CD14-positive monocyte (primary cell): Measurements from ENCODE around the gene ING1. TPM values are rescaled to one million over a fixed set of nuclear protein-coding genes. Genes with fewer than 3 reads are reported as not detected.
A peak's percentile ranks its signal among the peaks of the same experiment; 100 is the strongest.

Source experiments
- DNase-seq, 3 donors: peaks; one replicate each; pipeline ENCODE4 v3.0.0-alpha.2; 2011 to 2022
- H2AFZ ChIP-seq: 2 replicates; pipeline ENCODE4 v1.6.0; 2012; ENCODE audit warnings: mild to moderate bottlenecking, low read depth, low read length, inconsistent platforms; ENCODE audit not compliant: insufficient read depth, poor library complexity, severe bottlenecking
- H3K27ac ChIP-seq, 2 donors: 1 replicate in 1 of 2; 2 replicates in 1 of 2; pipeline ENCODE4 v1.5.1; 2012 to 2013; ENCODE audit warnings: low read length in 2 of 2, control low read depth in 1 of 2, inconsistent platforms in 1 of 2, low read depth in 1 of 2, mild to moderate bottlenecking in 1 of 2
- H3K27me3 ChIP-seq, 2 donors: one replicate each; pipeline versions ENCODE4 v1.6.0 to v1.6.1; 2011 to 2013; ENCODE audit warnings: low read length in 2 of 2; ENCODE audit not compliant: control insufficient read depth in 2 of 2, insufficient read depth in 2 of 2
- H3K36me3 ChIP-seq, 2 donors: replicated peaks in 1 of 2; 1 replicate in 1 of 2; 2 replicates in 1 of 2; pipeline versions ENCODE4 v1.5.1 to v1.6.1; 2012 to 2013; ENCODE audit warnings: low read length in 2 of 2, control low read depth in 1 of 2, inconsistent platforms in 1 of 2, mild to moderate bottlenecking in 1 of 2; ENCODE audit not compliant: insufficient read depth in 2 of 2, control insufficient read depth in 1 of 2
- H3K4me1 ChIP-seq, 2 donors: 1 replicate in 1 of 2; 2 replicates in 1 of 2; pipeline versions ENCODE4 v1.5.1 to v1.6.1; 2012 to 2013; ENCODE audit warnings: low read length in 2 of 2, control low read depth in 1 of 2, inconsistent platforms in 1 of 2, mild to moderate bottlenecking in 1 of 2, moderate library complexity in 1 of 2; ENCODE audit not compliant: insufficient read depth in 2 of 2, control insufficient read depth in 1 of 2
- H3K4me2 ChIP-seq: replicated peaks from 2 replicates; pipeline ENCODE3; 2012; ENCODE audit warnings: low read length, moderate library complexity, mild to moderate bottlenecking; ENCODE audit not compliant: poor library complexity, severe bottlenecking; ENCODE audit errors: extremely low read depth
- H3K4me3 ChIP-seq, 3 experiments: fragments of 200-600 bp in 1 of 3; sonication (generic) in 1 of 3; replicated peaks in 1 of 3; 1 replicate in 2 of 3; 2 replicates in 1 of 3; pipeline ENCODE4 v1.5.1; 2011 to 2013; ENCODE audit warnings: low read length in 3 of 3, mild to moderate bottlenecking in 3 of 3, control low read depth in 2 of 3, low read depth in 2 of 3, inconsistent platforms in 1 of 3, moderate library complexity in 1 of 3
- H3K79me2 ChIP-seq: 2 replicates; pipeline ENCODE4 v1.6.0; 2012; ENCODE audit warnings: mild to moderate bottlenecking, control low read depth, inconsistent platforms, low read length, moderate library complexity; ENCODE audit not compliant: insufficient read depth
- H3K9ac ChIP-seq: 2 replicates; pipeline ENCODE4 v1.6.0; 2017; ENCODE audit warnings: low read length, mild to moderate bottlenecking; ENCODE audit not compliant: insufficient read depth, poor library complexity, severe bottlenecking
- H3K9me3 ChIP-seq, 2 donors: replicated peaks in 1 of 2; 1 replicate in 1 of 2; 2 replicates in 1 of 2; pipeline versions ENCODE4 v1.5.1 to v1.6.1; 2012 to 2013; ENCODE audit warnings: low read length in 2 of 2, control low read depth in 1 of 2; ENCODE audit not compliant: control insufficient read depth in 1 of 2, insufficient read depth in 1 of 2
- H4K20me1 ChIP-seq: 2 replicates; pipeline ENCODE4 v1.6.0; 2012; ENCODE audit warnings: mild to moderate bottlenecking, low read length, control low read depth, moderate library complexity; ENCODE audit not compliant: insufficient read depth
- H3K27ac Mint-ChIP-seq, 7 donors: one replicate each; pipeline ENCODE4 v1.8.0; 2020; ENCODE audit warnings: mild to moderate bottlenecking in 7 of 7, mixed read lengths in 7 of 7, moderate library complexity in 6 of 7, inconsistent platforms in 2 of 7
- H3K27me3 Mint-ChIP-seq, 3 donors: one replicate each; pipeline ENCODE4 v1.8.0; 2021 to 2022; ENCODE audit warnings: low read depth in 3 of 3, mild to moderate bottlenecking in 3 of 3, mixed read lengths in 3 of 3, moderate library complexity in 3 of 3, inconsistent platforms in 1 of 3
- H3K36me3 Mint-ChIP-seq, 2 donors: one replicate each; pipeline ENCODE4 v1.8.0; 2020; ENCODE audit warnings: mixed read lengths in 2 of 2, inconsistent platforms in 1 of 2, mild to moderate bottlenecking in 1 of 2
- H3K4me1 Mint-ChIP-seq: one replicate; pipeline ENCODE4 v1.8.0; 2020; ENCODE audit warnings: mild to moderate bottlenecking, mixed read lengths
- H3K4me3 Mint-ChIP-seq, 2 donors: one replicate each; pipeline ENCODE4 v1.8.0; 2020; ENCODE audit warnings: mild to moderate bottlenecking in 2 of 2, mixed read lengths in 2 of 2, moderate library complexity in 1 of 2
- H3K9me3 Mint-ChIP-seq, 7 donors: one replicate each; pipeline ENCODE4 v1.8.0; 2020 to 2022; ENCODE audit warnings: mixed read lengths in 7 of 7, mild to moderate bottlenecking in 6 of 7, moderate library complexity in 6 of 7, inconsistent platforms in 2 of 7
- CTCF ChIP-seq: fragments of 200-600 bp; IDR thresholded peaks from one replicate; pipeline ENCODE4 v1.8.0; 2022; ENCODE audit warnings: antibody characterized with exemption, mild to moderate bottlenecking
- WGBS: methylation state at CpG from one replicate; pipeline ENCODE4 v1.1.5; 2013; ENCODE audit warnings: missing lambda C conversion rate; ENCODE audit not compliant: insufficient coverage; 5-methylcytosine and 5-hydroxymethylcytosine counted together
- intact Hi-C, 2 donors: fragments of 100-400 bp; cut with micrococcal nuclease; formaldehyde crosslinking; loops; one replicate each; pipeline versions ENCODE4 v1.15.0 to v1.15.1; 2023
- polyA plus RNA-seq, 3 donors: library from polyadenylated mRNA; depleted of rRNA in 1 of 3; unstranded in 2 of 3; stranded (reverse) in 1 of 3; fragments of 300-500 nt in 2 of 3; fragments of >200 nt in 1 of 3; fragmentation: Illumina TruSeq in 2 of 3; gene quantifications; 1 replicate in 2 of 3; 2 replicates in 1 of 3; pipeline ENCODE4 v1.2.3, GENCODE V29; 2012 to 2021

ING1 gene
- polyA plus RNA-seq, 3 donors = 8.4 to 128 (median 11.8) TPM

GRCh38 chr13:110702089-110702488 lies 11.4 kb upstream of the ING1 start:
- peaks cover 75% of the 10 kb centered on the region for H3K79me2 ChIP-seq
- peaks cover 41 to 53% of the 10 kb centered on the region in 2 donors for H3K36me3 Mint-ChIP-seq
- H3K9ac ChIP-seq = no peak overlapping the region

More at GRCh38 chr13:110702089-110702488, 11.4 kb upstream of the ING1 start:
- WGBS = no CpG with 5 or more reads among the region's 3 CpGs
- Mint-ChIP-seq H3K9me3 (no peaks in the 10 kb centered on the region), H3K4me3 (peak overlapping the region in 1 of 2 donors; percentile 35), H3K4me1 (peaks cover 72% of the 10 kb centered on the region), H3K27ac (peak overlapping the region in 2 of 7 donors; percentile 13 to 14), H3K27me3 (no peaks in the 10 kb centered on the region)
- TF ChIP-seq CTCF = no peak
- Histone ChIP-seq H3K27me3 (no peaks in the 10 kb centered on the region), H3K4me3 (no peak overlapping the region), H3K9me3 (no peaks in the 10 kb centered on the region), H3K4me1 (peaks cover 74 to 85% of the 10 kb centered on the region in 2 donors), H3K36me3 (peaks cover 20 to 40% of the 10 kb centered on the region in 2 donors), H3K27ac (peak overlapping the region in 1 of 2 donors; percentile 21), H3K4me2 (no peak overlapping the region), H4K20me1 (no peaks in the 10 kb centered on the region), H2AFZ (no peak overlapping the region)
- intact Hi-C loops = loop anchor here in 1 of 2 donors (5.0 kb wide), 1 partner anchor 40 kb away; no protein-coding TSS in a partner anchor
- DNase-seq = no peak
